ENCODE data around the gene SDF2. TPM values are rescaled to one million over a fixed set of nuclear protein-coding genes. Genes with fewer than 3 reads are reported as not detected.

Gene SDF2
- total and polyA plus RNA-seq, 9 of the 15 experiments (the other 6 are each of a cell fraction or from before 2014, with no cell fraction given), result 41.2 to 132 (median 65.6) TPM

- TF ChIP-seq AFF1 (IDR thresholded peaks at IDR 0.05; ENCODE audit: low read depth in 1 of 2, partially characterized antibody in 2 of 2), result peak in 1 of 2 experiments; percentile 26
- 0 out of 2 replicates have a peak, but pooled peaks have one; percentile 65 for TF ChIP-seq ZFPM2 (CRISPR knock-in tag; IDR thresholded peaks at IDR 0.05)
- TF ChIP-seq MEIS2 (IDR thresholded peaks at IDR 0.05; ENCODE audit: partially characterized antibody), result peak; percentile 94
- no peak for TF ChIP-seq ZNF77 (CRISPR knock-in tag; IDR thresholded peaks at IDR 0.05)
- no peak for TF ChIP-seq THAP7 (CRISPR knock-in tag; IDR thresholded peaks at IDR 0.05)
- TF ChIP-seq ZNF217 (CRISPR knock-in tag; IDR thresholded peaks at IDR 0.05), result no peak
- TF ChIP-seq USF2 (CRISPR knock-in tag; IDR thresholded peaks at IDR 0.05), result no peak
- no peak for TF ChIP-seq OTX1 (CRISPR knock-in tag; IDR thresholded peaks at IDR 0.05)
- peak; percentile 79 for TF ChIP-seq BCOR (IDR thresholded peaks at IDR 0.05)
- TF ChIP-seq TAF7 (tag; IDR thresholded peaks at IDR 0.05), result peak; percentile 19; the same call in 1 of the 2 replicates
- no peak for TF ChIP-seq ZNF766 (CRISPR knock-in tag; conservative IDR thresholded peaks at IDR 0.05)
- TF ChIP-seq, protein P1, sequence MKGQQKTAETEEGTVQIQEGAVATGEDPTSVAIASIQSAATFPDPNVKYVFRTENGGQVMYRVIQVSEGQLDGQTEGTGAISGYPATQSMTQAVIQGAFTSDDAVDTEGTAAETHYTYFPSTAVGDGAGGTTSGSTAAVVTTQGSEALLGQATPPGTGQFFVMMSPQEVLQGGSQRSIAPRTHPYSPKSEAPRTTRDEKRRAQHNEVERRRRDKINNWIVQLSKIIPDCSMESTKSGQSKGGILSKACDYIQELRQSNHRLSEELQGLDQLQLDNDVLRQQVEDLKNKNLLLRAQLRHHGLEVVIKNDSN (CRISPR knock-in tag; IDR thresholded peaks at IDR 0.05), result no peak
- no peak for TF ChIP-seq NEUROD1 (IDR thresholded peaks at IDR 0.05; ENCODE audit: borderline replicate concordance, low read depth, low read length, partially characterized antibody)
- peak in 1 of 2 experiments; percentile 1; a peak in 1 of 4 replicates for TF ChIP-seq MLLT1 (IDR thresholded peaks at IDR 0.05)
- no peak for TF ChIP-seq FOXA1 (IDR thresholded peaks at IDR 0.05; ENCODE audit: borderline replicate concordance)
- TF ChIP-seq FOXP1 (CRISPR knock-in tag; IDR thresholded peaks at IDR 0.05), result no peak
- peak; percentile 21 for TF ChIP-seq SAP30 (IDR thresholded peaks at IDR 0.05; ENCODE audit: borderline replicate concordance, insufficient read depth, low read depth, low read length, poor library complexity, severe bottlenecking)
- TF ChIP-seq E2F3 (CRISPR knock-in tag; IDR thresholded peaks at IDR 0.05), result no peak
- TF ChIP-seq CREM (IDR thresholded peaks at IDR 0.05; ENCODE audit: low read depth), result peak; percentile 82
Measured at GRCh38 chr17:28599311-28600184, 62.2 kb downstream of the SDF2 start (continued).
